ENCODE measurements around the gene POLR3GL.
A peak's percentile ranks its signal among the peaks of the same experiment; 100 is the strongest.

DNA sequence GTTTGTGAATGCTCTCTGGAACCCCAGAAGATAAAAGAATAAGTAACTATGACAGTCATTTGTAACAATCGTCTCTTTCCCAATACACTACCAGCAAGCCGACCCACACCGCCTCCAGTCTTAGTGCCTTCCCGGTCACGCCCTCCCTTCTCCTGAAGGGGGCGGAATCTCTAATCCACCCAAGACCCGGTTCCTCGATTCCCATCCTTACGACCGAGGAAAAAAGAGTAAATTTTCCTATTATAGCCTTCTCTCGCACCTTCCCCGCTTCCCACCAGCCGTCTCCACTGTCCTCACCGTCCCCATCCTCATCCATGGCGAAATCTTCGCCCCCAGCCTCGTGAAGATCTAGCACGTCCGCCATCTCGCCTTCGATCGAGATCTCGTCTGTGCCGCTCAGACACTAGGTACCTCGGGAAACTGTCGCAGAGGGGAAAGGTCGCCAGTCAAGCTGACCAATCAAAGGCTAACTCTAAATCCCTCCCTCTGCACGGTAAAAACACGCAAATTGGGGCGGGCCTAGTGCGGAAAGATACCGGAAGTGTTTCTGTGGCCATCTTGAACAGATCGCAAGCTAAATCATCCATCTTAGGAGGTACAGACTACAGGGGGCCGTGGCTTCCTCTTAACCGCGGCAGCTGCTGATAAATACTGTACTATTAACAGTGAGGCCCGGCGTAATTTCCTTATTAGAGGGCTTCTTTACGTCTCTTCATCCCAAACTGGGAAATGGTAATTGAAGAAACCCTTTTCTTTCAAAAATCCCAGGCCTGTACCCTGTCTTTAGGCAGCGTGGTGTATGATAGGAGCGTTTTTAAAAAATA, 37.2 kb upstream of the POLR3GL start, which contains the start of gene RBM8A:
- TF ChIP-seq, protein P1, sequence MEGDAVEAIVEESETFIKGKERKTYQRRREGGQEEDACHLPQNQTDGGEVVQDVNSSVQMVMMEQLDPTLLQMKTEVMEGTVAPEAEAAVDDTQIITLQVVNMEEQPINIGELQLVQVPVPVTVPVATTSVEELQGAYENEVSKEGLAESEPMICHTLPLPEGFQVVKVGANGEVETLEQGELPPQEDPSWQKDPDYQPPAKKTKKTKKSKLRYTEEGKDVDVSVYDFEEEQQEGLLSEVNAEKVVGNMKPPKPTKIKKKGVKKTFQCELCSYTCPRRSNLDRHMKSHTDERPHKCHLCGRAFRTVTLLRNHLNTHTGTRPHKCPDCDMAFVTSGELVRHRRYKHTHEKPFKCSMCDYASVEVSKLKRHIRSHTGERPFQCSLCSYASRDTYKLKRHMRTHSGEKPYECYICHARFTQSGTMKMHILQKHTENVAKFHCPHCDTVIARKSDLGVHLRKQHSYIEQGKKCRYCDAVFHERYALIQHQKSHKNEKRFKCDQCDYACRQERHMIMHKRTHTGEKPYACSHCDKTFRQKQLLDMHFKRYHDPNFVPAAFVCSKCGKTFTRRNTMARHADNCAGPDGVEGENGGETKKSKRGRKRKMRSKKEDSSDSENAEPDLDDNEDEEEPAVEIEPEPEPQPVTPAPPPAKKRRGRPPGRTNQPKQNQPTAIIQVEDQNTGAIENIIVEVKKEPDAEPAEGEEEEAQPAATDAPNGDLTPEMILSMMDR (conservative IDR thresholded peaks at IDR 0.05), result peak; percentile 85
- TF ChIP-seq ZFX (IDR thresholded peaks at IDR 0.05), result no peak

Measured in C4-2B (cell line).